ENCODE measurements around the gene NOS1AP. TPM values are rescaled to one million over a fixed set of nuclear protein-coding genes. Genes with fewer than 3 reads are reported as not detected.

NOS1AP gene
- polyA plus RNA-seq, 3 donors: 0.12 TPM; not detected in 2

DNA sequence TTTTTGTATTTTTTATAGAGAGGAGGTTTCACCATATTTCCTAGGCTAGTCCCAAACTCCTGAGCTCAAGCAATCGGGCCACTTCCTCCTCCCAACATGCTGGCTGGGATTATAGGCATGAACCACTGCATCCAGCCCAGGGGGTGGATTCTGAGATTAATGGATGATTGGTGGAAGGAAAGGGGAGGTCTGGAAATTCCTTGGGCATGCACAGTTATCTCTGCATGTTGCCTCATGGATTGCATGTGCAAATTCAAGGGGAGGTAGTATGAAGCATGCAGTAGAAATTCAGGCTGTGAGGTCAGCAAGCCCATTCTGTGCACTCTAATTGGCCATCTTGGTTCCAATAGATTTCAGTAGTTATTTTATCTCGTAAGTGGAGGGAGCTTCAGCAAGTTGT, 182.7 kb downstream of the NOS1AP start:
- H2AFZ ChIP-seq (ENCODE audit: insufficient read depth, low read depth, low read length, poor library complexity, severe bottlenecking): no peak overlapping the region
- no peak overlapping the region for H3K9ac ChIP-seq (ENCODE audit: insufficient read depth, low read length, poor library complexity, severe bottlenecking)
- H3K4me3 Mint-ChIP-seq: no peak overlapping the region
- no peaks in the 10 kb centered on the region for H3K79me2 ChIP-seq (ENCODE audit: insufficient read depth, low read length)
- TF ChIP-seq, protein P1, sequence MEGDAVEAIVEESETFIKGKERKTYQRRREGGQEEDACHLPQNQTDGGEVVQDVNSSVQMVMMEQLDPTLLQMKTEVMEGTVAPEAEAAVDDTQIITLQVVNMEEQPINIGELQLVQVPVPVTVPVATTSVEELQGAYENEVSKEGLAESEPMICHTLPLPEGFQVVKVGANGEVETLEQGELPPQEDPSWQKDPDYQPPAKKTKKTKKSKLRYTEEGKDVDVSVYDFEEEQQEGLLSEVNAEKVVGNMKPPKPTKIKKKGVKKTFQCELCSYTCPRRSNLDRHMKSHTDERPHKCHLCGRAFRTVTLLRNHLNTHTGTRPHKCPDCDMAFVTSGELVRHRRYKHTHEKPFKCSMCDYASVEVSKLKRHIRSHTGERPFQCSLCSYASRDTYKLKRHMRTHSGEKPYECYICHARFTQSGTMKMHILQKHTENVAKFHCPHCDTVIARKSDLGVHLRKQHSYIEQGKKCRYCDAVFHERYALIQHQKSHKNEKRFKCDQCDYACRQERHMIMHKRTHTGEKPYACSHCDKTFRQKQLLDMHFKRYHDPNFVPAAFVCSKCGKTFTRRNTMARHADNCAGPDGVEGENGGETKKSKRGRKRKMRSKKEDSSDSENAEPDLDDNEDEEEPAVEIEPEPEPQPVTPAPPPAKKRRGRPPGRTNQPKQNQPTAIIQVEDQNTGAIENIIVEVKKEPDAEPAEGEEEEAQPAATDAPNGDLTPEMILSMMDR (IDR thresholded peaks at IDR 0.05): no peak
- no peaks in the 10 kb centered on the region for H3K27me3 ChIP-seq (ENCODE audit: control insufficient read depth in 2 of 2, insufficient read depth in 2 of 2, low read length in 2 of 2)
- no peaks in the 10 kb centered on the region for H4K20me1 ChIP-seq (ENCODE audit: insufficient read depth, low read length)
- no peak for DNase-seq
- no peak overlapping the region for H3K27ac Mint-ChIP-seq
- no peaks in the 10 kb centered on the region for H3K36me3 Mint-ChIP-seq
- intact Hi-C loops (cut with micrococcal nuclease): no loop called here
- no peak overlapping the region for H3K4me2 ChIP-seq (replicated peaks; ENCODE audit: extremely low read depth, low read length, poor library complexity, severe bottlenecking)
- peaks cover 51% of the 10 kb centered on the region for H3K4me1 Mint-ChIP-seq
- H3K9me3 Mint-ChIP-seq: peaks cover 0 to 1% (median 0%) of the 10 kb centered on the region in 7 donors
- H3K4me1 ChIP-seq (ENCODE audit: control insufficient read depth in 1 of 2, insufficient read depth in 2 of 2, low read length in 2 of 2): peaks cover 32 to 48% of the 10 kb centered on the region in 2 donors
- no peak overlapping the region for H3K27ac ChIP-seq (ENCODE audit: low read depth in 1 of 2, low read length in 2 of 2)
- H3K4me3 ChIP-seq (replicated peaks in 1 of 3; ENCODE audit: low read depth in 2 of 3, low read length in 3 of 3): no peak overlapping the region
- no CpG with 5 or more reads among the region's 2 CpGs for WGBS (ENCODE audit: insufficient coverage)
- H3K27me3 Mint-ChIP-seq (ENCODE audit: low read depth in 3 of 3): no peaks in the 10 kb centered on the region
- H3K9me3 ChIP-seq (replicated peaks in 1 of 2; ENCODE audit: control insufficient read depth in 1 of 2, insufficient read depth in 1 of 2, low read length in 2 of 2): no peaks in the 10 kb centered on the region
- no peaks in the 10 kb centered on the region for H3K36me3 ChIP-seq (replicated peaks in 1 of 2; ENCODE audit: control insufficient read depth in 1 of 2, insufficient read depth in 2 of 2, low read length in 2 of 2)

DNA sequence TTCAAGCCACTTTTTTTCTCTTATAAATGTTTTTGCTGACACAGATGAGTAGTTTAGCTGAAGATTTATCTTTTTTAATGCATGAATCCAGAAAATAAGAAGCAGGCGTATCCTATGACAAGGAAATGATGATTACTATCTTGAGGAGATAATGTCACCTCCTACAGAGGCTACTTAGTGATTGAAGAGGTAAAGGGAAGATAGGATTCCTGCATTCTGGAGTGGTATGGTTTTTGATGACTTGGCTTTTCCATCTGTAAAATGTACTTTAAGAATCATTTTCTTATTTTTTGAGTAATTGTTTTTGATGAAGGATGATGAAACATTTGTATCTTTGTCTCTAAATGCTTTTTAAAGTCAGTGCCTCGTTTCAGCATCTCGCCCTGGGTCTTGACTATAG, 184.3 kb downstream of the NOS1AP start:
- Histone ChIP-seq H3K36me3 (replicated peaks in 1 of 2; ENCODE audit: control insufficient read depth in 1 of 2, insufficient read depth in 2 of 2, low read length in 2 of 2) (no peaks in the 10 kb centered on the region), H3K27me3 (ENCODE audit: control insufficient read depth in 2 of 2, insufficient read depth in 2 of 2, low read length in 2 of 2) (no peaks in the 10 kb centered on the region), H3K9me3 (replicated peaks in 1 of 2; ENCODE audit: control insufficient read depth in 1 of 2, insufficient read depth in 1 of 2, low read length in 2 of 2) (no peaks in the 10 kb centered on the region), H4K20me1 (ENCODE audit: insufficient read depth, low read length) (no peaks in the 10 kb centered on the region), H3K4me3 (replicated peaks in 1 of 3; ENCODE audit: low read depth in 2 of 3, low read length in 3 of 3) (no peak overlapping the region), H3K4me1 (ENCODE audit: control insufficient read depth in 1 of 2, insufficient read depth in 2 of 2, low read length in 2 of 2) (peaks cover 32 to 49% of the 10 kb centered on the region in 2 donors), H2AFZ (ENCODE audit: insufficient read depth, low read depth, low read length, poor library complexity, severe bottlenecking) (no peak overlapping the region), H3K79me2 (ENCODE audit: insufficient read depth, low read length) (no peaks in the 10 kb centered on the region), H3K9ac (ENCODE audit: insufficient read depth, low read length, poor library complexity, severe bottlenecking) (no peak overlapping the region), H3K27ac (ENCODE audit: low read depth in 1 of 2, low read length in 2 of 2) (peak overlapping the region in 1 of 2 donors; percentile 76), H3K4me2 (replicated peaks; ENCODE audit: extremely low read depth, low read length, poor library complexity, severe bottlenecking) (no peak overlapping the region)
- WGBS (ENCODE audit: insufficient coverage): 100% methylated on average over 1 of the region's 3 CpGs
- Mint-ChIP-seq H3K27me3 (ENCODE audit: low read depth in 3 of 3) (no peaks in the 10 kb centered on the region), H3K4me3 (no peak overlapping the region), H3K4me1 (peaks cover 56% of the 10 kb centered on the region), H3K9me3 (peaks cover 0 to 1% (median 0%) of the 10 kb centered on the region in 7 donors), H3K36me3 (no peaks in the 10 kb centered on the region), H3K27ac (peak overlapping the region in 2 of 7 donors; percentile 76 to 80)
- DNase-seq: no peak
- TF ChIP-seq, protein P1 (IDR thresholded peaks at IDR 0.05): no peak
- intact Hi-C loops (cut with micrococcal nuclease): no loop called here
